CD4-positive, alpha-beta T cell treated with Interleukin-12 subunit alpha and Interleukin-12 subunit beta, for 1 hour (primary cell): ENCODE results near the gene NR5A2.
A peak's percentile ranks its signal among the peaks of the same experiment; 100 is the strongest.

ENCODE experiments used
- DNase-seq: peaks from one replicate; pipeline ENCODE4 v3.0.0-alpha.2; 2020

NR5A2 gene

GRCh38 chr1:200213921-200214320 is 186.4 kb downstream of the NR5A2 start:
- DNase-seq, result no peak

GRCh38 chr1:200215350-200215749 is 187.8 kb downstream of the NR5A2 start:
- DNase-seq, result no peak

GRCh38 chr1:200217703-200218102 is 190.2 kb downstream of the NR5A2 start:
- DNase-seq, result no peak

- no peak for DNase-seq
Measured at GRCh38 chr1:200221614-200222282, 194.2 kb downstream of the NR5A2 start.

GRCh38 chr1:200223207-200223606 is 195.7 kb downstream of the NR5A2 start:
- DNase-seq, result no peak

GRCh38 chr1:200223613-200224012 is 196.1 kb downstream of the NR5A2 start:
- DNase-seq, result no peak

- DNase-seq, result no peak
Measured at GRCh38 chr1:200224315-200224714, 196.8 kb downstream of the NR5A2 start.

- DNase-seq, result peak; percentile 14
Measured at GRCh38 chr1:200226268-200226968, 198.9 kb downstream of the NR5A2 start.

- DNase-seq, result no peak
Measured at GRCh38 chr1:200226969-200227303, 199.4 kb downstream of the NR5A2 start.
